Measurements from ENCODE around the gene IRF2BP1.

Gene IRF2BP1

DNA sequence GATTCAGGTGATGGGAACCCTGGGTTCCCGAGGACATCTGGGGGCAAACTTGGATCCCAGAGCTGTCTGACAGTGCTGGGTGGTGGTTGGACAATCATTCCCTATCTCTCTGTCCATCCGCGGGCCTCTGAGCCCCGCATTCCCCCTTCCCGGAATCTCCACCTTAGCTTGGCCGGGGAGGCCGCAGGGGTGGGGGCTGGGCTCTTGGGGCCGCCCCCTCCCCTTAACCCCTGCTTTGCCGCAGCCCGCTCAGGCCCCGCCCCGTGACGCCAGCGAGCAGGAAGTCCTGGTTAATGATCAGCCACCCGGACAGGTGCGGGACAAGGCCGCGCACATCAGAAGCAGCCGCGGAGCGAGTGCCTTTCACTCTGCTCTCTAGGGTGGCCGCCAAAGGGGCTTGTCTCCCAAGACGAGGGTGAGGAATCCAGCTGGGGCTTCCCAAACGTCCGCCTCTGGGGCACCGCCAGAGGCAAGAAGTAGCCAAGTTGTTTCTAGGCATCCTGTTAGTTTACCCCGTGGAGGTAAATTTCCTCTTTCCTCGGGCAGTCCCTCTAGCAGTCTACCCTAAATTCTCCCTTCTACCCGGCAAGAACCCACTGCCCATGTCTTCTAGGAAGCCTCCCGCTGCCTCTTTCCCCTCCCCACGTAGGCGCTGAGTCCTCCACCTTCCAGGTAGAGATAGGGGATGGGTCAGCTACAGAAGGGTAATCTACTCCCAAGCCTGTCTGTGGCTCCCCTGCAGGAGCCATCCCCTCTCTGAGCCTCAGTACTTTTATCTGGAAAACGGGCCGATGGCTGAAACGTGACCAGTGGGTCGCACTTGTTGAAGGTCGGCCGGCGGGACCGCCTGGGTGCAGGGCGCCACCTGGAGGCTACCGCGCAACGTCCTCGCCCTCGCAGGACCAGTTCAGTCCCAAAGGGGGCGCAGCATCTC, 3.0 kb downstream of the IRF2BP1 start:
- H4K20me1 ChIP-seq: peaks cover 41% of the 10 kb centered on the region
- H3K9me3 ChIP-seq: no peaks in the 10 kb centered on the region
- peaks cover 74% of the 10 kb centered on the region for H3K4me1 ChIP-seq
- peak overlapping the region; percentile 5; the same call in 1 of the 2 replicates for H3K27ac ChIP-seq
- peak overlapping the region; percentile 83 for H3K4me2 ChIP-seq
- TF ChIP-seq Cebpa-rat (IDR thresholded peaks at IDR 0.05): no peak
- H3K4me3 ChIP-seq: peak overlapping the region; percentile 59
- H3K27me3 ChIP-seq: no peaks in the 10 kb centered on the region
- peaks cover 14% of the 10 kb centered on the region for H3K36me3 ChIP-seq
- H3K9ac ChIP-seq: peak overlapping the region; percentile 66; the same call in 1 of the 2 replicates

- no peaks in the 10 kb centered on the region for H3K27me3 ChIP-seq
- H4K20me1 ChIP-seq: peaks cover 41% of the 10 kb centered on the region
- no peak for TF ChIP-seq Cebpa-rat (IDR thresholded peaks at IDR 0.05)
- H3K9ac ChIP-seq: 0 out of 2 replicates have a peak overlapping the region, but pooled peaks have one; percentile 66
- peaks cover 14% of the 10 kb centered on the region for H3K36me3 ChIP-seq
- H3K9me3 ChIP-seq: no peaks in the 10 kb centered on the region
- no peak overlapping the region; the same call in 1 of the 2 replicates for H3K27ac ChIP-seq
- H3K4me1 ChIP-seq: peaks cover 78% of the 10 kb centered on the region
- H3K4me2 ChIP-seq: peak overlapping the region; percentile 83
- no peak overlapping the region for H3K4me3 ChIP-seq
Observed at GRCh38 chr19:45881909-45882528, 3.9 kb downstream of the IRF2BP1 start.

DNA sequence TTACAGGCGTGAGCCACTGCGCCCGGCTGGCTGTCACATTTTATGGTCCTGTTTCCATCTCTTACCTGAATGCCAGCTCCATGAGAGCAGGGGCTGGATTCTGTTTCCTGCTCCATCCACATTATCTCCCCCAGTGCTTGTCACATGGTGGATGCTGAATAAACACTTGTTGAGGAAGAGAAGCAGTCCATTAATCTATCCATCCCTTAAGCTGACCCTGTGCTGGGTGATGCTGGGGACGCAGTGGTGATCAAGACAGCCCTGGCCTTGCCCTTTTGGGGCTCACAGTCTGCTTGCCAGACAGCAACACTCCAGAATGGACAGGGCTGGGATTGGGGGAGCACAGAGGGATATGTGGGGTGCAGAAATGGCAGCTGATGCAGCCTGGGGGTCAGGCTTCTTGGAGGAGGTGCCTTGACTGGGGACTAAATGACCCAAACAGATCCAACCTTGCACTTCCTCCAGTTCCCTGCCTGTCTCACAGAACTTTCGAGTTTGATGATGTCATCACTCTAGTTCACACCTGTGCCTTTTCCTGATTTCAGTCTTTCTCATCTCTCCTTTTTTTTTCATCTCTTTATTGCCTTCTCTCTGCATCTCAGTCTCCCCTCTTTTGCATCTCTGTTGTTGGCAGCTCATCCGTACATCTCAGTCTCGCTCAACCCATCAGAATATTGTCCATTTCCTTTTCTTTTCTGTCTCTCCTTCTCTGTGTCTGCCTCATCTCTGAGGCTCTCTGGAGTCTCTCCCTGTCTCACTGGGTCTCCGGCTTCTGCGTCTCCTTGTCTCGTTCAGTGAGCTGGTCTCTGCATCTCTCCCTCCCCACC, 4.6 kb downstream of the IRF2BP1 start:
- no peak for TF ChIP-seq Cebpa-rat (IDR thresholded peaks at IDR 0.05)
- H3K36me3 ChIP-seq: peaks cover 14% of the 10 kb centered on the region
- peaks cover 83% of the 10 kb centered on the region for H3K4me1 ChIP-seq
- no peak overlapping the region for H3K4me3 ChIP-seq
- no peak overlapping the region for H3K9ac ChIP-seq
- H4K20me1 ChIP-seq: peaks cover 41% of the 10 kb centered on the region
- no peaks in the 10 kb centered on the region for H3K27me3 ChIP-seq
- H3K27ac ChIP-seq: no peak overlapping the region; the same call in 1 of the 2 replicates
- peak overlapping the region; percentile 83; the same call in 1 of the 2 replicates for H3K4me2 ChIP-seq
- H3K9me3 ChIP-seq: no peaks in the 10 kb centered on the region

DNA sequence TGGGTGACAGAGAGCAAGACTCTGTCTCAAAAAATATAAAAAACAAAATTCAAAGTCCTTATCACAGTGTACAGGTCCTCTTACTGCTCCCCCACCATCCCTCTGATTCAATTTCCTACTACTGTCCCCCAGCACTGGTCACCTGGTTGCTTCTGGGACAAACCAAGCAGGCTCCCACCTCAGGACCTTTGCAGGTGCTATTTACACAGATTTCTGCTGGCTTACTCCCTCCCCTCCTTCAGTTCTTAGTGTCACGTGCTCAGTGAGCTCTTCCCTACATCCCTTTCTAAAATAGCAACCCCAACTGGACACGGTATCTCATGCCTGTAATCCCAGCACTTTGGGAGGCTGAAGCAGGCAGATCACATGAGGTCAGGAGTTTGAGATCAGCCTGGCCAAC, 6.0 kb downstream of the IRF2BP1 start:
- no peaks in the 10 kb centered on the region for H3K9me3 ChIP-seq
- H3K27me3 ChIP-seq: no peaks in the 10 kb centered on the region
- peaks cover 32% of the 10 kb centered on the region for H4K20me1 ChIP-seq
- peaks cover 91% of the 10 kb centered on the region for H3K4me1 ChIP-seq
- no peak for TF ChIP-seq Cebpa-rat (IDR thresholded peaks at IDR 0.05)
- H3K9ac ChIP-seq: no peak overlapping the region
- H3K4me3 ChIP-seq: no peak overlapping the region
- peaks cover 13% of the 10 kb centered on the region for H3K36me3 ChIP-seq
- H3K4me2 ChIP-seq: no peak overlapping the region; the same call in 1 of the 2 replicates
- H3K27ac ChIP-seq: no peak overlapping the region

DNA sequence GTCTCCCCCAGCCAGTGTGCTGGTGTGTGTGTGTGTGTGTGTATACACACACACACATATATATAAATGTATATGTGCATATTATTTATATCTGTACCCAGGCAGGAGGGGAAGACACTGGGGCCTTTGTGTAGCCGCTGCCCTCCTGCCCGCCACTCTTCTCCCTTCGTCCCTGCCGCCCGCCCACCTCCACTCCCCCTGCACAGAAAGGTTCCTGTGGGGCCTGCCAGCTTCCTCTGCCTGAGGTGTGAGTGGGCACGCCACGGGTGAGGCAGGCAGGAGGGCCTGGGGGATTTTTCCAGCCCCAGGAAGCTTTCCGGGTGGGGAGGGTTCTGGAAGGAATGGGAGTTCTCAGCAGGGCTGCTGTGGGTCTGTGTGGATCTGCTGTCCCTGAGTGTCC, 6.9 kb downstream of the IRF2BP1 start:
- H3K4me2 ChIP-seq: peak overlapping the region; percentile 99
- TF ChIP-seq Cebpa-rat (IDR thresholded peaks at IDR 0.05): no peak
- H3K9me3 ChIP-seq: no peaks in the 10 kb centered on the region
- H4K20me1 ChIP-seq: peaks cover 23% of the 10 kb centered on the region
- no peak overlapping the region for H3K4me3 ChIP-seq
- peak overlapping the region; percentile 39; the same call in 1 of the 2 replicates for H3K9ac ChIP-seq
- H3K27me3 ChIP-seq: no peaks in the 10 kb centered on the region
- 0 out of 2 replicates have a peak overlapping the region, but pooled peaks have one; percentile 6 for H3K27ac ChIP-seq
- peaks cover 85% of the 10 kb centered on the region for H3K4me1 ChIP-seq
- peaks cover 4% of the 10 kb centered on the region for H3K36me3 ChIP-seq

- Histone ChIP-seq H3K27ac (no peak overlapping the region), H3K4me2 (peak overlapping the region; percentile 99), H3K4me1 (peaks cover 79% of the 10 kb centered on the region)
Observed at GRCh38 chr19:45878043-45878794, 7.7 kb downstream of the IRF2BP1 start.

DNA sequence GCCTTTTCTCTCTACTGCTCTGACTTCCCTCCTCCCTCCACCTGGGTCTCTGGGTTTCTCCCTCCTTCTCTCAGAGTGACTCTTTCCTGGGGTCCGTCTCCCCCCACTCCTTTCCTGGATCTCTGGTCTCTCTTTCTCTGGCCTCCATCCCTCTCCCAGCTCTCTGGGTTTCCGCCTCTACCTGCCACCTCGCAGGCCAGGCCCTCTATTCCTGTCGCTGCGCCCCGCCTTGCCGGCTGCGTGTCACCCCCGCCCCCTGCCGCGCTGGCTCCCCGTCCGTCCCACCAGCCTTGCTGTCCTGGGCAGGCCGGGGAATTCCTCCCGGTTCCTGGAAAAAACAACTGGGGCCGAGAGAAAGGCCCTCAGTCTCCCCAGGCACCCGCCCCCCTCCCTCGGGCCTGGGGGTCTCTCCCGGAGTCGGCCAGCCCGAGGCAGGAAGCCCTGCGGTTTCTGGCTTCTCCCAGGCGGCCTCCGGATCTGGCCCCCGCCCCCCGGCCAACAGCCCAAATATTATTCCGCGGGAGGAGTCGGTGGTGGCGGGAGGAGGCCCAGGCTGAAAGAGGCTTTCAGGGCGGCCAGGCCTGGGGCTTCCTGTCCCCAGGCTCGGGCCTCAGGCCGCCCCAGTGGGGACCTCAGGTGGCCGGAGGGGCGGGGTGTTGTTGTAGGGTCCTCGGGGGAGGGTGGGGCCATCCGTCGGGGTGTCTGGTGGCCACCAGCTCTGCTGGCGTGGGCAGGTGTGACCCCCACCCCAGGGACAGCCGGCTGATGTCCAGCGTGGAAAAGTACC, 9.3 kb downstream of the IRF2BP1 start:
- peak overlapping the region; percentile 84 for H3K27ac ChIP-seq
- no peaks in the 10 kb centered on the region for H3K27me3 ChIP-seq
- no peak for TF ChIP-seq Cebpa-rat (IDR thresholded peaks at IDR 0.05)
- peaks cover under 1% of the 10 kb centered on the region for H4K20me1 ChIP-seq
- peaks cover 63% of the 10 kb centered on the region for H3K4me1 ChIP-seq
- H3K4me2 ChIP-seq: peak overlapping the region; percentile 99
- peak overlapping the region; percentile 77 for H3K9ac ChIP-seq
- H3K4me3 ChIP-seq: peak overlapping the region; percentile 63
- H3K9me3 ChIP-seq: no peaks in the 10 kb centered on the region
- no peaks in the 10 kb centered on the region for H3K36me3 ChIP-seq

More at GRCh38 chr19:45878043-45878794, 7.7 kb downstream of the IRF2BP1 start:
- H4K20me1 ChIP-seq: peaks cover 17% of the 10 kb centered on the region
- no peak for TF ChIP-seq Cebpa-rat (IDR thresholded peaks at IDR 0.05)
- no peaks in the 10 kb centered on the region for H3K36me3 ChIP-seq
- H3K9ac ChIP-seq: no peak overlapping the region
- no peak overlapping the region for H3K4me3 ChIP-seq
- no peaks in the 10 kb centered on the region for H3K9me3 ChIP-seq
- H3K27me3 ChIP-seq: no peaks in the 10 kb centered on the region

GRCh38 chr19:45876161-45876410, 9.9 kb downstream of the IRF2BP1 start:
- H3K36me3 ChIP-seq: no peaks in the 10 kb centered on the region
- peak overlapping the region; percentile 77 for H3K9ac ChIP-seq
- no peaks in the 10 kb centered on the region; the same call in 1 of the 2 replicates for H4K20me1 ChIP-seq
- peaks cover 58% of the 10 kb centered on the region for H3K4me1 ChIP-seq
- H3K27ac ChIP-seq: peak overlapping the region; percentile 84
- H3K4me3 ChIP-seq: peak overlapping the region; percentile 63
- no peaks in the 10 kb centered on the region for H3K9me3 ChIP-seq
- TF ChIP-seq Cebpa-rat (IDR thresholded peaks at IDR 0.05): no peak
- no peaks in the 10 kb centered on the region for H3K27me3 ChIP-seq
- peak overlapping the region; percentile 99 for H3K4me2 ChIP-seq

All from BLaER1 (cell line).